ENCODE data around the gene DEPDC1B.

DNA sequence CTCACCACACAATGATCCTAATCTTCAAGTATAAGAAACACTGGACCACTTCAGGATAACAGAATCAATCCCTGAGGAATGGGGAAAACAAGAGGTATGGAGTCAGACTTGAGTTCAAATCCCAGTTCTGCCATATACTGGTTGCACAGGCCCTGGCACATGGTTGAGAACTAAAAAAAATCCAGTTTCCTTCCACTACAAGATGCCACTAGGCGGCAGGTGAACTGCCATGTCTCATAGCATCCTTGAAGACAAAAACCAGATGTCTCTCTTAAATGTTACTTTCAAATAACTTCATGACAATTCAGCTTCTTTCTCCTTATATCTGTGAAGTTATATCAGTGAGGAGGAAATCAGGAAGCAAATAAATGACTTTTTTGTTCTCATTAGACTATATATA, 11.0 kb downstream of the DEPDC1B start:
- TF ChIP-seq, protein P1, sequence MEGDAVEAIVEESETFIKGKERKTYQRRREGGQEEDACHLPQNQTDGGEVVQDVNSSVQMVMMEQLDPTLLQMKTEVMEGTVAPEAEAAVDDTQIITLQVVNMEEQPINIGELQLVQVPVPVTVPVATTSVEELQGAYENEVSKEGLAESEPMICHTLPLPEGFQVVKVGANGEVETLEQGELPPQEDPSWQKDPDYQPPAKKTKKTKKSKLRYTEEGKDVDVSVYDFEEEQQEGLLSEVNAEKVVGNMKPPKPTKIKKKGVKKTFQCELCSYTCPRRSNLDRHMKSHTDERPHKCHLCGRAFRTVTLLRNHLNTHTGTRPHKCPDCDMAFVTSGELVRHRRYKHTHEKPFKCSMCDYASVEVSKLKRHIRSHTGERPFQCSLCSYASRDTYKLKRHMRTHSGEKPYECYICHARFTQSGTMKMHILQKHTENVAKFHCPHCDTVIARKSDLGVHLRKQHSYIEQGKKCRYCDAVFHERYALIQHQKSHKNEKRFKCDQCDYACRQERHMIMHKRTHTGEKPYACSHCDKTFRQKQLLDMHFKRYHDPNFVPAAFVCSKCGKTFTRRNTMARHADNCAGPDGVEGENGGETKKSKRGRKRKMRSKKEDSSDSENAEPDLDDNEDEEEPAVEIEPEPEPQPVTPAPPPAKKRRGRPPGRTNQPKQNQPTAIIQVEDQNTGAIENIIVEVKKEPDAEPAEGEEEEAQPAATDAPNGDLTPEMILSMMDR (IDR thresholded peaks at IDR 0.05), result no peak
- TF ChIP-seq EP300 (IDR thresholded peaks at IDR 0.05) (no peak), POLR2AphosphoS5 (IDR thresholded peaks at IDR 0.05) (no peak)
